ENCODE results near the gene ST3GAL4. TPM values are rescaled to one million over a fixed set of nuclear protein-coding genes. Genes with fewer than 3 reads are reported as not detected.

ST3GAL4 gene
- total RNA-seq, 2 donors from 2014 or later: 123 to 304 TPM

- no peaks in the 10 kb centered on the region for H3K36me3 ChIP-seq
- H3K9me3 ChIP-seq: no peaks in the 10 kb centered on the region
- no peaks in the 10 kb centered on the region for H3K27me3 ChIP-seq
- DNase-seq: no peak
- peak overlapping the region in 1 of 2 donors; percentile 1 for H3K9ac ChIP-seq (ENCODE audit: low read depth in 2 of 2, low read length in 2 of 2)
- TF ChIP-seq CTCF (IDR thresholded peaks at IDR 0.05): no peak
- H3K4me1 ChIP-seq: peaks cover 9% of the 10 kb centered on the region
- intact Hi-C loops (cut with DNase I): no loop called here
- H3K4me3 ChIP-seq: no peak overlapping the region
- no peak overlapping the region for H3K27ac ChIP-seq
Observed at GRCh38 chr11:126358763-126359160, 3.3 kb downstream of the ST3GAL4 start.

GRCh38 chr11:126359431-126360048, 4.1 kb downstream of the ST3GAL4 start:
- peaks cover 9% of the 10 kb centered on the region for H3K4me1 ChIP-seq
- DNase-seq: peak; percentile 75
- H3K4me3 ChIP-seq: no peak overlapping the region
- H3K27me3 ChIP-seq: no peaks in the 10 kb centered on the region
- H3K9me3 ChIP-seq: no peaks in the 10 kb centered on the region
- TF ChIP-seq CTCF (IDR thresholded peaks at IDR 0.05): no peak
- no peak overlapping the region for H3K9ac ChIP-seq (ENCODE audit: low read depth in 2 of 2, low read length in 2 of 2)
- no peaks in the 10 kb centered on the region for H3K36me3 ChIP-seq
- intact Hi-C loops (cut with DNase I): no loop called here
- H3K27ac ChIP-seq: no peak overlapping the region

- no peak for TF ChIP-seq CTCF (IDR thresholded peaks at IDR 0.05)
- Histone ChIP-seq H3K36me3 (no peaks in the 10 kb centered on the region), H3K27ac (no peak overlapping the region), H3K27me3 (no peaks in the 10 kb centered on the region), H3K4me1 (peaks cover 9% of the 10 kb centered on the region), H3K9ac (ENCODE audit: low read depth in 2 of 2, low read length in 2 of 2) (no peak overlapping the region), H3K4me3 (no peak overlapping the region), H3K9me3 (no peaks in the 10 kb centered on the region)
- DNase-seq: no peak
- intact Hi-C loops (cut with DNase I): no loop called here
Observed at GRCh38 chr11:126360049-126360446, 4.6 kb downstream of the ST3GAL4 start.

GRCh38 chr11:126361400-126361799, 5.9 kb downstream of the ST3GAL4 start:
- H3K4me1 ChIP-seq: peaks cover 10% of the 10 kb centered on the region
- intact Hi-C loops (cut with DNase I): no loop called here
- TF ChIP-seq CTCF (IDR thresholded peaks at IDR 0.05): no peak
- no peak overlapping the region for H3K4me3 ChIP-seq
- H3K36me3 ChIP-seq: no peaks in the 10 kb centered on the region
- DNase-seq: no peak
- H3K27ac ChIP-seq: no peak overlapping the region
- no peak overlapping the region for H3K9ac ChIP-seq (ENCODE audit: low read depth in 2 of 2, low read length in 2 of 2)
- H3K9me3 ChIP-seq: no peaks in the 10 kb centered on the region
- no peaks in the 10 kb centered on the region for H3K27me3 ChIP-seq

- peaks cover 9% of the 10 kb centered on the region for H3K4me1 ChIP-seq
- no peaks in the 10 kb centered on the region for H3K9me3 ChIP-seq
- intact Hi-C loops (cut with DNase I): no loop called here
- DNase-seq: no peak
- TF ChIP-seq CTCF (IDR thresholded peaks at IDR 0.05): no peak
- H3K9ac ChIP-seq (ENCODE audit: low read depth in 2 of 2, low read length in 2 of 2): no peak overlapping the region
- no peak overlapping the region for H3K27ac ChIP-seq
- H3K4me3 ChIP-seq: no peak overlapping the region
- H3K36me3 ChIP-seq: no peaks in the 10 kb centered on the region
- no peaks in the 10 kb centered on the region for H3K27me3 ChIP-seq
Observed at GRCh38 chr11:126362879-126363655, 7.6 kb downstream of the ST3GAL4 start.

All from colonic mucosa (tissue), 4 donors.